CD4-positive, alpha-beta T cell treated with Interleukin-4 for 1 hour (primary cell): ENCODE data around the gene PLTP.
"Not testable (repeated sequence)": the region's sequence is repeated elsewhere in the genome, so short reads cannot be mapped to it uniquely, and the experiment has no call there.

Experiments used
- DNase-seq, 2 donors: peaks; one replicate each; pipeline ENCODE4 v3.0.0-alpha.2; 2020 to 2022

Gene PLTP

GRCh38 chr20:45944151-45944964 is 32.4 kb upstream of the PLTP start:
- DNase-seq = peak in 1 of 2 donors; percentile 33

- no peak for DNase-seq
These were observed 31.7 kb upstream of the PLTP start for GRCh38 chr20:45943613-45944012.

DNA sequence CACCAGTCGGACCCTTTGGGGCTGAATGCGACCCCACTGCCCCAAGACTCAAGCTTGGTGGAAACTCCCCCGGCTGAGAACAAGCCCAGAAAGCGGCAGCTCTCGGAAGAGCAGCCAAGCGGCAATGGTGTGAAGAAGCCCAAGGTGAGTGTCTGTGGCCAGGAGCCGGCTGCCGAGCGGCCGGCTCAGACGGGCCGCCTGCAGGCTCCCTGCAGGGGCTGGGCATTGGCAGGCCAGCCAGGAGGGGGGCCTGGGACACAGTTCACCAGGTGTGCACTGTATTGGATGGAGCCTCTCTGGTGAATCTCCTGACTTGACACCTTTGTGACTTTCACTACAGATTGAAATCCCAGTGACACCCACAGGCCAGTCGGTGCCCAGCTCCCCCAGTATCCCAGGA is 28.5 kb upstream of the PLTP start:
- no peak for DNase-seq

DNA sequence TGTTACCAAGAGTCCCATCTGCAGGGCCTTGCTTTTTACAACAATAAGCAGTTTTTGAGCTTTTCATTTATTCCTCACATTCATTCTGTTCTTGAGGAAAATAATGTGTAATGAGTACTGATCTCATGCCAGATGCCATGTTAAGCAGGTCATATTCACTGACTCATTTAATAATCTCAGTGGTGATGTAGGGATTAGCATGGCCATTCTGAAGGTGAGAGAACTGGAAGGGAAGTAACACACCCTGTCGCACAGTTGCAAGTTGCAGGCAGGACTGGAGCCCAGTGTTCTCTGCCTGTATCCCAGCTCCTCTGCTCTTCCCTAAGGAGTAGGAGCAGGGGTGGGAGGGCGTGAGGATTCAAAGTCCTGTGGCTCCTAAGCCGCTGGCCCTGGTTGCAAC is 28.1 kb upstream of the PLTP start:
- DNase-seq = no peak

- DNase-seq = no peak
These were observed 26.9 kb upstream of the PLTP start for GRCh38 chr20:45938727-45939438.

DNA sequence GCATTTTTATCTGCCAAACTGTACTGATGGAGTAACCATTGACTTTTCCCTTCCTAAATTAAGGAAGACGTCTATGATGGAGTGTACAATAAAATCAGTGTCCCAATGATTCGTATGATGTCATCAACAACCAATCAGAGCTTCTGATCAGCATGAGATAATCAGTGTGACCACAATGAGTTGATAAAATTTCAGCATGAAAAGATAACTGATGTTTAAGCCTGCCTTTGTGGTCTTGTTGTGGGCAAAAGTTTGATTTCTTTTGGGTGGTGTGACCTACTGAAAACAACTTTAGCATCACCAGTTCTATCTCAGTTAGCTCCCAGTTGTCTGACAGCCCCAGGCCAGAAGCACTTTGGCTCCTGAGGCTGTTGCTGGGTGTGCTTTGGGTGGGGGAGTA is 25.8 kb upstream of the PLTP start:
- peak in 1 of 2 donors; percentile 31 for DNase-seq

- DNase-seq = no peak
These were observed 23.6 kb upstream of the PLTP start for GRCh38 chr20:45935416-45936046.

DNA sequence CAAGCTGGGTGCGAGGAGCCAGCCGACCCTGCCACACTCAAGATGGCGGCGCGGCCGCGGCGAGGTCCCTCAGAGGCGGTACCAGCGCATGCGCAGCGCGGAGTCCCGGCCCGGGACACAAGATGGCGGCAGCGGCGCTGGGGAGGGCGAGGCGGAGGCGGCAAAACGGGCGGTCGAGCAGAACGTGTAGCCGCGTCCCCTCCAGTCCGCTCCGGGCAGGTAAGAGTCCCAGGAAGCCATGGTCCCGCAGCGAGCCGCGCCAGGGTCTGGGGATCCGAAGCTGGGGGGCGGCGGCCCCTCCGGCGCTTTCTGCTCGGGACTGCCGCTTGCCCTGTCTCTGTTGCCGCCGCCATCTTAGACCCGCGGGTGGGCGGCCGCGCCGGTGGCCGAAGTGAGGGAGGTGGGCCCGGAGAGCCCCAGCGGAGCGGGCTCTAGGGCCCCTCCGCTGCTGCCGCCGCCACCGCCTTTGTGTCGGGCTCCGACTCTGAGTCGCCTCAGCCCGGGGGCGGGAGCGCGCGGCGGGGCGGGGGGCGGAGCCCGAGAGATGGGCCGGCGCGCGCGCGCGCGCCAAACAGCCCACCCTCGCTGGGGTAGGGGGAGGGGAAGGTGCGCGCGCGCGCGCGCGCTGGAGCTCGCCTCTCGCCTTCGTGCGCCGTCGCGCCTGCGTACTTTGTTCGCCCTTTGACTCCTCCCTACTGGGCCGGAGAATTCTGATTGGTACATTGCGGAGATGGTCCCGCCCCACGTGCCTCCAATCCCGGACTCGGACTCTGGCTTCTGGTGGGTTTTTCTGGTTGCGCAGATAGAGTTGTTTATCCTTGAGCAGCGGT is 22.8 kb upstream of the PLTP start, which contains the start of gene PCIF1:
Gene PCIF1, plus strand, starts transcription at position 98 of the 830 bp plus-strand sequence. CDS start 4,317 bp downstream, outside the sequence.
- peak; percentile 98 to 99 for DNase-seq

GRCh38 chr20:45934046-45934585 is 22.2 kb upstream of the PLTP start:
- peak in 1 of 2 donors; percentile 58 for DNase-seq

- peak; percentile 67 to 72 for DNase-seq
These were observed 21.5 kb upstream of the PLTP start for GRCh38 chr20:45933266-45934045.

DNA sequence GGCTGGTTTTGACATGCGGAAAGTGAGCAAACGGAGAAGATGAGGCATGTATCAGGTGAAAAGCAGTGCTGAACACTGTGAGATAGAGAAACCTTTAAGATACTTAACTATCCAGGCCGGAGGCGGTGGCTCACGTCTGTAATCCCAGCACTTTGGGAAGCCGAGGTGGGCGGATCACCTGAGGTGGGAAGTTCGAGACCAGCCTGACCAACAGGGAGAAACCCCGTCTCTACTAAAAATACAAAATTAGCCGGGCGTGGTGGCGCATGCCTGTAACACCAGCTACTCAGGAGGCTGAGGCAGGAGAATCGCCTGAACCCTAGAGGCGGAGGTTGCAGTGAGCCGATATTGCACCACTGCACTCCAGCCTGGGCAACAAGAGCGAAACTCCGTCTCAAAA is 19.7 kb upstream of the PLTP start:
- DNase-seq = not testable (repeated sequence)

DNA sequence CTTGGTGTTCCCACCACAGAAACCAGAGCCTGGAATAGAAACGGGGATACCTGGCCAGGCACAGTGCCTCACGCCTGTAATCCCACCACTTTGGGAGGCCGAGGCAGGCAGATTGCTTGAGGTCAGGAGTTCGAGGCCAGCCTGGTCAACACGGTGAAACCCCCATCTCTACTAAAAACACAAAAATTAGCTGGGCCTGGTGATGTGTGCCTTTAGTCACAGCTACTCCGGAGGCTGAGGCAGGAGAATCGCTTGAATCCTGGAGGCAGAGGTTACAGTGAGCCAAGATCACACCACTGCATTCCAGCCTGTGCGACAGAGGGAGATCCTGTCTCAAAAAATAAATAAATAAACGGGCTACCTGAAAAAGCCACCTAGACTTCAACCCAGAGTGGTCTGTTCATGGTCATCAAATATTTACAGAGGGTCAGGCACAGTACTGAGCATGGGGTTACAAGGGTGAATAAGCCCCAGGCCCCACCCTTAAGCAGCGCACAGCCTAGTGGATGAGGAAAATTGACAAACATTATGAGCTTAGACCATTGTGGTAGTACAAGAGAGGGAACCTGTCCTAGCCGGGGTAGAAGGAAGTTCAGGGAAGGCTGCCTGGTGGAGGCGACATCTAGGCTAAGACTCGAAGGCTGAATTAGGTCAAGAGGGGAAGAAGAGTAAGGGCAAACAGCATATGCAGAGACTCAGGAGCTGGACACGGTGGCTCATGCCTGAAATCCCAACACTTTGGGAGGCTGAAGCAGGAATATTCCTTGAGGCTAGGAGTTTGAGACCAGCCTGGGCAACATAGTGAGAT is 15.3 kb upstream of the PLTP start:
- DNase-seq = no peak

GRCh38 chr20:45926731-45927070 is 14.7 kb upstream of the PLTP start:
- no peak for DNase-seq

DNA sequence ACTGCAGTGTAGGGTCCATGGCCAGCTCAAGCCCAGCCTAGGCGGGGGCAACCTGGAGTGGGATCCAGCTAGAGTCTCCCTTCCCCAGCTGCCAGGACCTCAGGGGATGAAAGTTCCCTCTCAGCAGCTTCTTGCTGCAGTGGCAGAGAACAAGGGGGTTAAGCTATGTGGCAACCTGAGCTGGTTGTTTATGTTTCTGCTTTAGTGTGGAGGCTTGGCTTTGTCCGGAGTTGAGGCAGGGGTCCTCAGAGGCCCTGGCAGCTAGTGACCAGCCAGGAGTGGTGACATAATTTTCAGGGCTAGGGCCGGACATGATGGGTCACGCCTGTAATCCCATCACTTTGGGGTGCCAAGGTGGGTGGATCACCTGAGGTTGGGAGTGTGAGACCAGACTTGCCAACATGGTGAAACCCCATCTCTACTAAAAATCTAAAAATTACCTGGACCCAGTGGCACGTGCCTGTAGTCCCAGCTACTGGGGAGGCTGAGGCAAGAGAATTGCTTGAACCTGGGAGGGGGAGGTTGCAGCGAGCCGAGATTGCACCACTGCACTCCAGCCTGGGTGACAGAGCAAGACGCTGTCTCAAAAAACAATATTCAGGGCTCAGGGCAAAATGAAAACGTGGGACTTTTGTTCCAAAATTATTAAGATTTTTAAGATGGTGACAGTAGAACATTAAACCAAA is 14.0 kb upstream of the PLTP start:
- DNase-seq = no peak

DNA sequence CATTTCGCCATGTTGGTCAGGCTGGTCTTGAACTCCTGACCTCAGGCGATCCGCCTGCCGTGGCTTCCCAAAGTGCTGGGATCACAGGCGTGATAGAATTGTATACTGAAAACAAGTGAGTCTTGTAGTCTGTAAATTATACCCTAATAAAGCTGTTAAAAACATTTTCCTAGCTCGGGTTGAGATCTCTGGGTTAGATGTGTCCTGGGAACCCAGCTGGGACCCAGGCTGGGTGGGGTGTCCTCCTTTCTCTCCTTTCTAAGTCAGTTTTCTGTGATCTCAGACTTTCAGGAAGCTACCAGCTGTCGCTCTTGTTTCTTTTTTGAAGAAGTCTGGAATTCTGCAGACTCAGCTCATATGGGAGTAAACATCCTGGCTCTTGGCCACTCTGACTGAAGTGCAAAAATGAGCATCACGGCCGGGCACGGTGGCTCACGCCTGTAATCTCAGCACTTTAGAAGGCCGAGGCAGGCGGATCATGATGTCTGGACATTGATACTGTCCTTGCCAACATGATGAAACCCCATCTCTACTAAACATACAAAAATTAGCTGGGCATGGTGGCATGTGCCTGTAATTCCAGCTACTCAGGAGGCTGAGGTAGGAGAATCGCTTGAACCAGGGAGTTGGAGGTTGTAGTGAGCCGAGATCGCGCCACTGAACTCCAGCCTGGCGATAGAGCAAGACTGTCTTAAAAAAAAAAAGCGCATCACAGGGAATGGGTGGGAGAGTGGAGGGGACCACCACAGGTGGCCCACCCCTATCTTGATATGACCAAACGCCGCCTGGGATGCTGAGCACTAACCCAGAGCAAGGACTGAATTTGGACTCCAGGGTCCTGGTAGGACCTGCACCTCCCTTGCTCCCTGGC is 12.7 kb upstream of the PLTP start:
- no peak for DNase-seq

GRCh38 chr20:45921337-45922189 is 9.6 kb upstream of the PLTP start:
- no peak for DNase-seq

DNA sequence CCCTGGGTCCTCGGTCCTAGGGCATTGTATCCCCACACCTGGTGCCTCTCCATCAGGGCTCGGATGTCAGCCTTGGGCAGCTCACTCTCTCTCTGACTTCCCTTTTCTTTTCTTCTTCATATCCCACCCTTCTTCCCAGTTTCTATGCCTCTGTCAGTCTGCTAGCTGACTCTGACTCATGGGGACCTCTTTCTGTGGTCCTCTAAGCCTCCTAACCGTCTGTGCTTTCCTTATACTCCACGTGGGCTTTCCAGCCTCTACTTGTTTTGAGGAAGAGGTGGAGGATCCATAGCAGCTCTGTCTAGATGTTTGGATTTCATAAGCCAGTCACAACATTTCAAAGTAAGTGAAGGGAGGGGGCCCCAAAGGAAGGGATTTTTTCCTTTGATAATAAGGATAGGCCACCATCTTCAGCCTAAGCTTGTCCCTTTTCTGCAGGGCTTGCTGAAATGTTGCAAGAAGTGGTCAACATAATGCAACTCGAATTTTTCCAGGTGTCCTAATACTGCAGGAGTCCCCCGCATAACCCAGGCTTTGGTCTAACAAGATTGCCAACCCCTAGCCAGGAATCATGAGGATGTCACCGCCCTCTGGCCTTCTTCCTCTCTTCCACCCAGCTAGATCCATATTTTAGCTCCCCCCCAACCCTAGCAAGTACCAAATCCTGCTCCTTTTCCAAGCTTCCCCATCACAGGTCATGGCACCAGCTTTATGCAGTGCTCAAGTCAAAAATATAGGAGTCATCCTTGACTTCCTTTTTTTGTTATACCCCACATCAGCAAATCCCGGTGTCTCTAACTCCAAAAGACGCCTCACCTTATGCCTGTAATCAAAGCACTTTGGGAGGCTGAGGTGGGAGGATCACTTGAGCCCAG is 8.7 kb upstream of the PLTP start:
- no peak for DNase-seq
